Measurements from ENCODE around the gene HOXA13. TPM values are rescaled to one million over a fixed set of nuclear protein-coding genes. Genes with fewer than 3 reads are reported as not detected.

Gene HOXA13
- total RNA-seq, 4 donors from 2014 or later, result 0.12 TPM; not detected in 3

- H3K4me1 ChIP-seq, result peaks cover 0 to 55% (median 36%) of the 10 kb centered on the region in 3 donors
- no peaks in the 10 kb centered on the region for H3K9me3 ChIP-seq
- no peak for TF ChIP-seq POLR2AphosphoS5 (IDR thresholded peaks at IDR 0.05)
- no peak for TF ChIP-seq EP300 (IDR thresholded peaks at IDR 0.05)
- TF ChIP-seq POLR2A (IDR thresholded peaks at IDR 0.05), result no peak
- TF ChIP-seq, protein P1, sequence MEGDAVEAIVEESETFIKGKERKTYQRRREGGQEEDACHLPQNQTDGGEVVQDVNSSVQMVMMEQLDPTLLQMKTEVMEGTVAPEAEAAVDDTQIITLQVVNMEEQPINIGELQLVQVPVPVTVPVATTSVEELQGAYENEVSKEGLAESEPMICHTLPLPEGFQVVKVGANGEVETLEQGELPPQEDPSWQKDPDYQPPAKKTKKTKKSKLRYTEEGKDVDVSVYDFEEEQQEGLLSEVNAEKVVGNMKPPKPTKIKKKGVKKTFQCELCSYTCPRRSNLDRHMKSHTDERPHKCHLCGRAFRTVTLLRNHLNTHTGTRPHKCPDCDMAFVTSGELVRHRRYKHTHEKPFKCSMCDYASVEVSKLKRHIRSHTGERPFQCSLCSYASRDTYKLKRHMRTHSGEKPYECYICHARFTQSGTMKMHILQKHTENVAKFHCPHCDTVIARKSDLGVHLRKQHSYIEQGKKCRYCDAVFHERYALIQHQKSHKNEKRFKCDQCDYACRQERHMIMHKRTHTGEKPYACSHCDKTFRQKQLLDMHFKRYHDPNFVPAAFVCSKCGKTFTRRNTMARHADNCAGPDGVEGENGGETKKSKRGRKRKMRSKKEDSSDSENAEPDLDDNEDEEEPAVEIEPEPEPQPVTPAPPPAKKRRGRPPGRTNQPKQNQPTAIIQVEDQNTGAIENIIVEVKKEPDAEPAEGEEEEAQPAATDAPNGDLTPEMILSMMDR (IDR thresholded peaks at IDR 0.05), result no peak
- no peak overlapping the region for H3K4me3 ChIP-seq
- H3K27me3 ChIP-seq, result peaks cover 100% of the 10 kb centered on the region
- no peak overlapping the region for H3K27ac ChIP-seq
- ATAC-seq, result no peak
- no peaks in the 10 kb centered on the region for H3K36me3 ChIP-seq
- 52 to 93% methylated on average over 2 to 7 of the region's 7 CpGs for WGBS, 2 donors (ENCODE audit: low coverage in 1 of 2)
Measured at GRCh38 chr7:27247000-27247399, 47.1 kb upstream of the HOXA13 start.

- H3K9me3 ChIP-seq, result no peaks in the 10 kb centered on the region
- H3K36me3 ChIP-seq, result no peaks in the 10 kb centered on the region
- H3K27ac ChIP-seq, result no peak overlapping the region
- no CpG with 5 or more reads among the region's 90 CpGs for WGBS, 2 donors (ENCODE audit: low coverage in 1 of 2)
- H3K4me1 ChIP-seq, result peaks cover 0 to 45% (median 30%) of the 10 kb centered on the region in 3 donors
- peak overlapping the region in 1 of 2 donors; percentile 28 for H3K4me3 ChIP-seq
- peaks cover 100% of the 10 kb centered on the region for H3K27me3 ChIP-seq
- TF ChIP-seq EP300 (IDR thresholded peaks at IDR 0.05) (no peak), POLR2AphosphoS5 (IDR thresholded peaks at IDR 0.05) (no peak), POLR2A (IDR thresholded peaks at IDR 0.05) (no peak)
- TF ChIP-seq, protein P1 (IDR thresholded peaks at IDR 0.05), result no peak
- ATAC-seq, result peak; percentile 27
Measured at GRCh38 chr7:27245798-27246691, 46.2 kb upstream of the HOXA13 start.

DNA sequence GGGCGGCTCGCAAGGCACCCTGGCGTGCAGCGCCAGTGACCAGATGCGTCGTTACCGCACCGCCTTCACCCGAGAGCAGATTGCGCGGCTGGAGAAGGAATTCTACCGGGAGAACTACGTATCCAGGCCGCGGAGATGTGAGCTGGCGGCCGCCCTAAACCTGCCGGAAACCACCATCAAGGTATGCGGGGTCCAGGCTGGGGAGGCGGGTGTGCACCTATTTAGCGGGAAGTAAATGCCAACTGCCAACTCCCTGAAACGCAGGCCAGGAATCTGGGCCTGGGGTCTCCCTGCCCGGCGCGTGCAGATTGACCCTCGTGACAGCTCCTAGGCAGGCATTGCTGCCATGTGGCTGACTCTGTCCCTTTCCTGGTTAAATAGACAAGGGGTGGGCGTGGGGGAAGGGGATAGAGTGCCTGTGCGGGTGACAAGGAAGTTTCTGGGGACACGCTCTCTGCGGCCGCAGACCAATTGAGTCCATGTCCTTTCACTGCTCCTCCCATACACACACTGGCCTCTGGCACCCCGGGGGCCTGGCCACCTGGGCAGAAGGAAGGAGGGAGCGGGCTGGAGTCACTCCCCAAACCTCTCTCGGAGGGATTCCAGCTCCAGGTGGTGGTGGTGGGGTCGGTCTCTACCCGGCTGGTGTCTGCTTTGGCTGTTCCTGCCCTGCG, 45.4 kb upstream of the HOXA13 start:
- H3K9me3 ChIP-seq, result no peaks in the 10 kb centered on the region
- H3K27ac ChIP-seq, result no peak overlapping the region
- peaks cover 100% of the 10 kb centered on the region for H3K27me3 ChIP-seq
- 0% methylated on average over 1 of the region's 37 CpGs; no CpG with 5 or more reads in 1 of the 2 donors for WGBS, 2 donors (ENCODE audit: low coverage in 1 of 2)
- peaks cover 0 to 47% (median 30%) of the 10 kb centered on the region in 3 donors for H3K4me1 ChIP-seq
- no peaks in the 10 kb centered on the region for H3K36me3 ChIP-seq
- H3K4me3 ChIP-seq, result peak overlapping the region in 1 of 2 donors; percentile 28
- peak; percentile 8 for ATAC-seq
- no peak for TF ChIP-seq POLR2AphosphoS5 (IDR thresholded peaks at IDR 0.05)
- no peak for TF ChIP-seq POLR2A (IDR thresholded peaks at IDR 0.05)
- TF ChIP-seq, protein P1 (IDR thresholded peaks at IDR 0.05), result no peak
- no peak for TF ChIP-seq EP300 (IDR thresholded peaks at IDR 0.05)

DNA sequence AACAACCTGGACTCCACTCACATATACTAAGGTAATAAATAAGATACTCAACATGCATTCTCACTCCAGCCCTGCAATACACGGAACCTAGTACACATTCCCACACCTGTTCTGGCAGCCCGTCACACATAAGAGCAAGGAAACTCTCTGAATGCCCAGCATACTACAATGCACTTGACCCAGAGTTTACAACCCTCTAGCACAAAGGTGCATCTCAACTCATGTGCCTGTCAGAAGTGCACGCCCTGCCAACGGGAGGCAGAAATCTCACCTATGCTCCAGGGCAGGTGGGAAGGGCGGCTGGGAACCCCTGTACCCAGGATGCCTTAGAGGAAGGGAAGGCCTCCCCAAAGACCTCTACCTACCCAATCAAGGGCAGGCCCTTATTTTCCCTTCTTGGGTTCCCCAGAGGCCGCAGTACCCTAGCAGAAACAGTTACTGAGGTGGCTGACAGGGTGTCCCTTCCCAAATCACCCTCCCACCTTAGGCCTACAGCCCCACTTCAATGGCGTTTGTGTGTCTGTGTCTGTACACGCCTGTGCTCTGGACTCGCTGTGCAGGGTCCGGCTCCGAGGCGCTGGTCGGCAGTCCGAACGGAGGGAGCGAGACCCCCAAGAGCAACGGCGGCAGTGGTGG, 44.7 kb upstream of the HOXA13 start:
- Histone ChIP-seq H3K9me3 (no peaks in the 10 kb centered on the region), H3K4me1 (peaks cover 0 to 54% (median 31%) of the 10 kb centered on the region in 3 donors), H3K36me3 (no peaks in the 10 kb centered on the region), H3K27ac (no peak overlapping the region), H3K4me3 (no peak overlapping the region), H3K27me3 (peaks cover 100% of the 10 kb centered on the region)
- TF ChIP-seq POLR2A (IDR thresholded peaks at IDR 0.05) (no peak), POLR2AphosphoS5 (IDR thresholded peaks at IDR 0.05) (no peak), EP300 (IDR thresholded peaks at IDR 0.05) (no peak)
- TF ChIP-seq, protein P1 (IDR thresholded peaks at IDR 0.05), result no peak
- WGBS, 2 donors (ENCODE audit: low coverage in 1 of 2), result 35 to 38% methylated on average over 2 to 3 of the region's 18 CpGs
- ATAC-seq, result no peak
